Ishikawa (cell line): ENCODE data around the gene FOXN3.

ENCODE experiments used
- CEBPB ChIP-seq: IDR thresholded peaks from 2 replicates; pipeline ENCODE4 v1.6.1; 2012
- CREB1 ChIP-seq: IDR thresholded peaks from 2 replicates; pipeline ENCODE4 v1.6.1; 2012; ENCODE audit warnings: low read depth
- EGR1 ChIP-seq: IDR thresholded peaks from 2 replicates; pipeline ENCODE4 v1.6.1; 2012
- EP300 ChIP-seq: IDR thresholded peaks from 2 replicates; pipeline ENCODE4 v1.6.1; 2012; ENCODE audit warnings: borderline replicate concordance
- FOXM1 ChIP-seq: IDR thresholded peaks from 2 replicates; pipeline ENCODE4 v1.6.1; 2012; ENCODE audit warnings: low read depth, borderline replicate concordance
- MAX ChIP-seq: IDR thresholded peaks from 2 replicates; pipeline ENCODE4 v1.6.1; 2012
- NFIC ChIP-seq: IDR thresholded peaks from 2 replicates; pipeline ENCODE4 v1.6.1; 2012
- RAD21 ChIP-seq: IDR thresholded peaks from 2 replicates; pipeline ENCODE4 v1.6.1; 2012; ENCODE audit warnings: low read depth
- REST ChIP-seq: IDR thresholded peaks from 2 replicates; pipeline ENCODE4 v1.6.1; 2012; ENCODE audit warnings: low read depth, mild to moderate bottlenecking
- TAF1 ChIP-seq: IDR thresholded peaks from 2 replicates; pipeline ENCODE4 v1.6.1; 2012; ENCODE audit warnings: low read depth, mild to moderate bottlenecking
- TCF12 ChIP-seq: IDR thresholded peaks from 2 replicates; pipeline ENCODE4 v1.6.1; 2012; ENCODE audit warnings: low read depth
- TEAD4 ChIP-seq: IDR thresholded peaks from 2 replicates; pipeline ENCODE4 v1.6.1; 2012
- USF1 ChIP-seq: IDR thresholded peaks from 2 replicates; pipeline ENCODE4 v1.6.1; 2012
- YY1 ChIP-seq: IDR thresholded peaks from 2 replicates; pipeline ENCODE4 v1.6.1; 2012; ENCODE audit warnings: low read depth
- ZBTB7A ChIP-seq: IDR thresholded peaks from 2 replicates; pipeline ENCODE4 v1.6.1; 2012; ENCODE audit warnings: low read depth

FOXN3 gene

GRCh38 chr14:89254166-89254909 lies 162.7 kb downstream of the FOXN3 start:
- TF ChIP-seq ZBTB7A (no peak), CREB1 (no peak), USF1 (no peak), FOXM1 (no peak), YY1 (no peak), CEBPB (no peak), TCF12 (no peak), EGR1 (no peak), MAX (no peak), TEAD4 (no peak), RAD21 (no peak), NFIC (no peak), TAF1 (no peak), EP300 (no peak), REST (no peak)

DNA sequence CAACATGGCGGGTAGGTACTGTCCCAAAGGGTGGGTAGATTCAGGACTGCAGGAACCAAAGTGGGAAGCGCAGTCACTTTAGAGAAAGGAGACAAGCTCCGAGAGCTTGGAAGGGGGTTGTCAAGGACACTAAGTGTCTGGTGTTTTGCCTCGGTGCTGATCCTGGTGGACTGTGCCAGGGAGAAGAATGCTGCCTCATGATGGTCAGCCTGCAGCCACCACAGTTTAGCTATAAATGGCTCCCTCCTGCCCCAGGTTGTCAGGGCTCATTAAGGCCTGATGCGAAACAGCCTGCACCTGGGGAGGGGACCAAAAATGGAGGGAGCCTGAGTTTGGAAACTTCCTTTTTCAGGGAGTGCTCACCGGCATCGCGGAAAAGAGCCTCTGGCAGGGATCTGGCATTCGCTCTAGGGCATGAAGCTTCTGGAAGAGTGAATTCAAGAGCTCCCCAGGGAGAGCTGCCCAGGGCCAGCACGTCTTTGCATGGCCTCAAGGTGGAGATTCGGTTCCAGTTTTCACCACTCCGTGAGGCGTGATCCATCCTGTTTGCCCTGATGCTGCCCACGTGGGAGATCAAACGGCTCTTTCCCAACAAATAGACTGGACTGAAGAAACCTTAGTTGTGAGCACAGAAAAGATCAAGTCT lies 164.0 kb downstream of the FOXN3 start:
- no peak for TF ChIP-seq MAX
- TF ChIP-seq RAD21, result no peak
- TF ChIP-seq FOXM1, result no peak
- no peak for TF ChIP-seq USF1
- no peak for TF ChIP-seq ZBTB7A
- no peak for TF ChIP-seq CREB1
- no peak for TF ChIP-seq TEAD4

- no peak for TF ChIP-seq EGR1
- TF ChIP-seq TAF1, result no peak
- no peak for TF ChIP-seq FOXM1
- TF ChIP-seq CREB1, result no peak
- TF ChIP-seq USF1, result no peak
Measured at GRCh38 chr14:89251061-89251460, 166.0 kb downstream of the FOXN3 start.

GRCh38 chr14:89249972-89250654 lies 166.9 kb downstream of the FOXN3 start:
- TF ChIP-seq YY1 (no peak), USF1 (no peak), TEAD4 (no peak), FOXM1 (no peak), REST (no peak), EP300 (no peak), RAD21 (no peak), CREB1 (no peak), TCF12 (no peak), EGR1 (no peak), TAF1 (no peak), CEBPB (no peak), NFIC (no peak), MAX (no peak), ZBTB7A (no peak)
